T-helper 2 cell treated with Interferon-gamma antibody and Interleukin-4, amounts not matched to agents 5 μg/mL and 100 μg/mL, for 36 hours (primary cell): ENCODE data around the gene CPN2.

Experiments used
- DNase-seq: peaks from one replicate; pipeline ENCODE4 v3.0.0; 2021; ENCODE audit warnings: low spot score
- H3K27ac Mint-ChIP-seq: one replicate; pipeline ENCODE4 v1.8.0; 2021; ENCODE audit warnings: mild to moderate bottlenecking, mixed read lengths
- H3K27me3 Mint-ChIP-seq: one replicate; pipeline ENCODE4 v1.8.0; 2021; ENCODE audit warnings: low read depth, mixed read lengths
- H3K36me3 Mint-ChIP-seq: one replicate; pipeline ENCODE4 v1.8.0; 2021; ENCODE audit warnings: low read depth, mixed read lengths
- H3K4me1 Mint-ChIP-seq: one replicate; pipeline ENCODE4 v1.8.0; 2021; ENCODE audit warnings: low read depth, mixed read lengths
- H3K4me3 Mint-ChIP-seq: one replicate; pipeline ENCODE4 v1.8.0; 2022; ENCODE audit warnings: mild to moderate bottlenecking, moderate library complexity, mixed read lengths
- H3K9me3 Mint-ChIP-seq: one replicate; pipeline ENCODE4 v1.8.0; 2021; ENCODE audit warnings: mixed read lengths

CPN2 gene

GRCh38 chr3:194374935-194375334, 23.8 kb upstream of the CPN2 start:
- H3K36me3 Mint-ChIP-seq: no peaks in the 10 kb centered on the region
- no peak overlapping the region for H3K27ac Mint-ChIP-seq
- H3K4me3 Mint-ChIP-seq: no peak overlapping the region
- DNase-seq: no peak
- H3K4me1 Mint-ChIP-seq: no peaks in the 10 kb centered on the region
- H3K9me3 Mint-ChIP-seq: no peaks in the 10 kb centered on the region
- H3K27me3 Mint-ChIP-seq: peaks cover 21% of the 10 kb centered on the region

DNA sequence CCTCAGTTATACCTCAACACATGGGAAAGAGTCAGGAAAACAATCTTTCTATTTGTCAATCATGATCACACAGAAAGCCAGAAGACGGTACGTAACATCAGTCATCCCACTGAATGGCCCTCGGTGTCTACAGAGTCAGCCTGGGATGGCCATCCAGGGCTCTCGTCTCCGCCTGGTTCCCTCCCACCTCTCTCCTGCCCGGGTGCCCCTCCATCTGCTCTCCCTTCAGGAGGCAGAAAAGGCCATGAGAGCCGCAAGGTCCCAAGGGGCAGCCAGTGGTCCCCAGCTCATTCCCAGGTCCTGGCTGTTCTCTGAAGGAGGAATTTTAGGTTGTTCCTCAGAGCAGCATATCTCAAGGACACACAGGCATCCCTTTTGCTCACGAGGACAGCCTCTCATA, 22.8 kb upstream of the CPN2 start:
- no peak overlapping the region for H3K4me3 Mint-ChIP-seq
- peaks cover 29% of the 10 kb centered on the region for H3K27me3 Mint-ChIP-seq
- DNase-seq: no peak
- no peaks in the 10 kb centered on the region for H3K36me3 Mint-ChIP-seq
- no peak overlapping the region for H3K27ac Mint-ChIP-seq
- no peaks in the 10 kb centered on the region for H3K9me3 Mint-ChIP-seq
- H3K4me1 Mint-ChIP-seq: no peaks in the 10 kb centered on the region

GRCh38 chr3:194373028-194373427, 21.9 kb upstream of the CPN2 start:
- no peaks in the 10 kb centered on the region for H3K9me3 Mint-ChIP-seq
- peaks cover 34% of the 10 kb centered on the region for H3K27me3 Mint-ChIP-seq
- no peak overlapping the region for H3K4me3 Mint-ChIP-seq
- no peak overlapping the region for H3K27ac Mint-ChIP-seq
- no peak for DNase-seq
- H3K4me1 Mint-ChIP-seq: no peaks in the 10 kb centered on the region
- no peaks in the 10 kb centered on the region for H3K36me3 Mint-ChIP-seq

DNA sequence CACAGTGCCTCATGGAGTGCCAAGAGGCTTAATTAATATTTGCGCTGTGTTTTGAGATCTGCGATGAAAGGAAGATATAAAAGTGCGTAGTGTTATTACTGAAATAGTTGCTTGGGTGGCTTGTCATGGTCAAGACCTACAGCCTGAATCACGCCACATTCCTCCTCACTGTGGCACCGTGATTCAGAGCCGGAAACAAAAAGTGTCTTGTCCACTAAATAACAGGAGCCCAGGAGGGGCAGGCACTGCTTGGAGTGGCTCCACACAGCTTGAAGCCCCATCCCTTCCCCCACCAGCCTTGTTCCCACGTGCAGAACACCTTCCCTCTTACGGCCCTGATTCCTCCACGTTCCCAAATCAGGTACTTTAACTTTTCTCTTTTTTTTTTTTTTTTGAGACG, 19.6 kb upstream of the CPN2 start:
- H3K4me3 Mint-ChIP-seq: no peak overlapping the region
- no peak for DNase-seq
- H3K9me3 Mint-ChIP-seq: no peaks in the 10 kb centered on the region
- H3K27ac Mint-ChIP-seq: no peak overlapping the region
- H3K4me1 Mint-ChIP-seq: no peaks in the 10 kb centered on the region
- no peaks in the 10 kb centered on the region for H3K36me3 Mint-ChIP-seq
- peaks cover 28% of the 10 kb centered on the region for H3K27me3 Mint-ChIP-seq

- H3K27me3 Mint-ChIP-seq: peaks cover 28% of the 10 kb centered on the region
- no peak for DNase-seq
- H3K36me3 Mint-ChIP-seq: no peaks in the 10 kb centered on the region
- H3K27ac Mint-ChIP-seq: no peak within 1 kb of the TSS
- no peaks in the 10 kb centered on the region for H3K9me3 Mint-ChIP-seq
- no peaks in the 10 kb centered on the region for H3K4me1 Mint-ChIP-seq
- H3K4me3 Mint-ChIP-seq: no peak within 1 kb of the TSS
Measured at GRCh38 chr3:194369522-194370279, 18.6 kb upstream of the CPN2 start, which contains the start of gene LRRC15. Gene LRRC15, minus strand, starts transcription at chr3:194369743. Its CDS starts 8,700 bp downstream, at chr3:194361043.

- H3K36me3 Mint-ChIP-seq: no peaks in the 10 kb centered on the region
- H3K4me3 Mint-ChIP-seq: no peak overlapping the region
- no peak overlapping the region for H3K27ac Mint-ChIP-seq
- no peaks in the 10 kb centered on the region for H3K4me1 Mint-ChIP-seq
- peaks cover 28% of the 10 kb centered on the region for H3K27me3 Mint-ChIP-seq
- no peaks in the 10 kb centered on the region for H3K9me3 Mint-ChIP-seq
- no peak for DNase-seq
Measured at GRCh38 chr3:194368918-194369317, 17.8 kb upstream of the CPN2 start.

- Mint-ChIP-seq H3K36me3 (no peaks in the 10 kb centered on the region), H3K27me3 (peaks cover 28% of the 10 kb centered on the region), H3K4me1 (no peaks in the 10 kb centered on the region), H3K27ac (no peak overlapping the region), H3K9me3 (no peaks in the 10 kb centered on the region), H3K4me3 (no peak overlapping the region)
- no peak for DNase-seq
Measured at GRCh38 chr3:194367992-194368841, 17.1 kb upstream of the CPN2 start.

DNA sequence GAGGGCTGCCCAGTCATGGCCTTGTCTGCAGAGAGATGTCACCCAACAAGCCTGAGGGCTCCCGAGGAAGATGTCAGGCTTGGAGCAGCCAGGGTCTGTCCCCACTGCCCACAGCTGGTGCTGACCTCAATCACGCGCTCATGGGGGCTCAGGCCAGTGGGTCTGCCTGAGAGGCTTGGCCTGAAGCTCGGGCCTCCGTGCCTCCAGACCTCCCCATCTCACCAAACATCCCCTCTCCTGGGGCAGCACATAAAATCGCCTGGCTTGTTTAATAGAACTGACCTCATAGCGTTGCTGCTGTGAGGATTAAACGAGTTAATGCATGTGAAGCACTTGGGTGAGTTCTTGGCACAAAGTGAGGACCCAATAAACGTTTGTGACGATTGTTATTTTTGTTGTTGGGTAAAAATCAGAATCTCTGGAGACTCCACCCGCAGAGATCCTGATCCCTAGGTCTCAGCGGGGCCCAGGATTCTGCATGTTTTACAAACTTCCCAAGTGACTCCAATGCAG, 14.9 kb upstream of the CPN2 start:
- Mint-ChIP-seq H3K4me1 (no peaks in the 10 kb centered on the region), H3K4me3 (no peak overlapping the region), H3K9me3 (no peaks in the 10 kb centered on the region), H3K27me3 (peaks cover 24% of the 10 kb centered on the region), H3K36me3 (no peaks in the 10 kb centered on the region), H3K27ac (no peak overlapping the region)
- DNase-seq: no peak

GRCh38 chr3:194365526-194365925, 14.4 kb upstream of the CPN2 start:
- H3K36me3 Mint-ChIP-seq: no peaks in the 10 kb centered on the region
- peaks cover 20% of the 10 kb centered on the region for H3K27me3 Mint-ChIP-seq
- H3K9me3 Mint-ChIP-seq: no peaks in the 10 kb centered on the region
- H3K27ac Mint-ChIP-seq: no peak overlapping the region
- DNase-seq: no peak
- H3K4me1 Mint-ChIP-seq: no peaks in the 10 kb centered on the region
- H3K4me3 Mint-ChIP-seq: no peak overlapping the region

DNA sequence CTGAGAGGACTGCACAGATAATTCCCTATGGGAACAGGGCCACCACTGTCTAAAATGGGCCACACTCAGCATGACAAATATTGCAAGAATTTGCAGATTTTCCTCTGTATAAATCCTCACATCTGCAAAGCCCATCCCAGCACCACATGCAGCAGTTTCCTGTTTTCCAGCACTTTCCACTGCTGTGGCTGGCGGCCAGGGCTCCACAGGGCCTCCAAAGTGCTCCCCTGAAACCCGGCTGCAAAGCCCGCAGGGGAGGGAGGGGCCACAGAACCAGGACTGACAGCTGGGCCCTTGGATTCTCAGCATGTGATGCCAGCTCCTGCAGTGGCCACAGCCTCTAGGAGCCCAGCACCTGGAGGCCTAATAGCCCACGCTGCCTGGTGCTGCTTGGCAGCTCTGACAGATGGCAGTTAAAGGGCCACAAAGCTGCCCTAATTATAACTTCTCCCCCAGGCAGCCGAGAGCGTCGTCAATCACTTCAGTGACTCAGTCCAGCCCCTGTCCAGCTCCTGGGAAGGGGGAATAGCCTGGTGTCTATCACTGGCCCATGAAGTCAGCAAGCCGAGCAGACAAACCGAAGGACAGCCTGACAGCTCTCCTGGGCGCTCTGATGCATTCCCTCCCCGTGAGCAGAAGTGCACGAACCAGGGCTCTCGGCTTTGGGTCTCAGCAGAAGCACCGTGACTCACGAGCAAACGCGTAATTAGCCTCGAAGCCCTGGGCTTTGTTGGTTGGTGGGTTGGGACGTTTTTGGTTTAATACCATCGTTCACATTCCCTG, 13.7 kb upstream of the CPN2 start:
- no peaks in the 10 kb centered on the region for H3K4me1 Mint-ChIP-seq
- peaks cover 14% of the 10 kb centered on the region for H3K27me3 Mint-ChIP-seq
- H3K36me3 Mint-ChIP-seq: no peaks in the 10 kb centered on the region
- no peak overlapping the region for H3K4me3 Mint-ChIP-seq
- H3K27ac Mint-ChIP-seq: no peak overlapping the region
- H3K9me3 Mint-ChIP-seq: no peaks in the 10 kb centered on the region
- no peak for DNase-seq

- no peak overlapping the region for H3K27ac Mint-ChIP-seq
- no peaks in the 10 kb centered on the region for H3K9me3 Mint-ChIP-seq
- H3K36me3 Mint-ChIP-seq: no peaks in the 10 kb centered on the region
- DNase-seq: no peak
- H3K27me3 Mint-ChIP-seq: peaks cover 9% of the 10 kb centered on the region
- H3K4me3 Mint-ChIP-seq: no peak overlapping the region
- no peaks in the 10 kb centered on the region for H3K4me1 Mint-ChIP-seq
Measured at GRCh38 chr3:194364314-194364651, 13.2 kb upstream of the CPN2 start.

GRCh38 chr3:194360568-194360967, 9.4 kb upstream of the CPN2 start:
- Mint-ChIP-seq H3K36me3 (no peaks in the 10 kb centered on the region), H3K9me3 (no peaks in the 10 kb centered on the region), H3K27ac (no peak overlapping the region), H3K4me3 (no peak overlapping the region), H3K27me3 (no peaks in the 10 kb centered on the region), H3K4me1 (no peaks in the 10 kb centered on the region)
- no peak for DNase-seq

- no peaks in the 10 kb centered on the region for H3K4me1 Mint-ChIP-seq
- no peaks in the 10 kb centered on the region for H3K36me3 Mint-ChIP-seq
- H3K9me3 Mint-ChIP-seq: no peaks in the 10 kb centered on the region
- no peak for DNase-seq
- H3K27me3 Mint-ChIP-seq: no peaks in the 10 kb centered on the region
- H3K27ac Mint-ChIP-seq: no peak overlapping the region
- H3K4me3 Mint-ChIP-seq: no peak overlapping the region
Measured at GRCh38 chr3:194357681-194358080, 6.6 kb upstream of the CPN2 start.

GRCh38 chr3:194355379-194355778, 4.3 kb upstream of the CPN2 start:
- H3K9me3 Mint-ChIP-seq: no peaks in the 10 kb centered on the region
- DNase-seq: no peak

More at GRCh38 chr3:194355379-194355778, 4.3 kb upstream of the CPN2 start:
- Mint-ChIP-seq H3K4me1 (no peaks in the 10 kb centered on the region), H3K36me3 (no peaks in the 10 kb centered on the region), H3K27ac (no peak overlapping the region), H3K4me3 (no peak overlapping the region), H3K27me3 (no peaks in the 10 kb centered on the region)
